GM19397 (cell line): Measurements from ENCODE around the gene RSPH6A.
A peak's percentile ranks its signal among the peaks of the same experiment; 100 is the strongest.

Experiments used
- ATAC-seq: cut with Tn5 transposase; IDR thresholded peaks from one replicate; pipeline ENCODE4 v1.9.1; 2021; ENCODE audit warnings: mild to moderate bottlenecking, moderate library complexity; ENCODE audit not compliant: unreplicated experiment

RSPH6A gene

GRCh38 chr19:45825917-45826893, 11.1 kb upstream of the RSPH6A start:
- ATAC-seq = no peak

- ATAC-seq = no peak
Measured at GRCh38 chr19:45825263-45825605, 10.1 kb upstream of the RSPH6A start.

- no peak for ATAC-seq
Measured at GRCh38 chr19:45824531-45825262, 9.6 kb upstream of the RSPH6A start.

- no peak for ATAC-seq
Measured at GRCh38 chr19:45824041-45824471, 8.9 kb upstream of the RSPH6A start.

- no peak for ATAC-seq
Measured at GRCh38 chr19:45823182-45823581, 8.1 kb upstream of the RSPH6A start.

GRCh38 chr19:45822716-45823115, 7.6 kb upstream of the RSPH6A start:
- no peak for ATAC-seq

GRCh38 chr19:45821570-45821969, 6.5 kb upstream of the RSPH6A start:
- no peak for ATAC-seq

- no peak for ATAC-seq
Measured at GRCh38 chr19:45821103-45821521, 6.0 kb upstream of the RSPH6A start.

GRCh38 chr19:45820413-45821102, 5.5 kb upstream of the RSPH6A start:
- no peak for ATAC-seq

- ATAC-seq = no peak
Measured at GRCh38 chr19:45819769-45820168, 4.7 kb upstream of the RSPH6A start.

GRCh38 chr19:45817725-45818301, 2.7 kb upstream of the RSPH6A start:
- ATAC-seq = no peak

- ATAC-seq = peak; percentile 73
Measured at GRCh38 chr19:45817010-45817724, 2.1 kb upstream of the RSPH6A start.

GRCh38 chr19:45816236-45817009, 1.3 kb upstream of the RSPH6A start:
- no peak for ATAC-seq

- ATAC-seq = no peak
Measured at GRCh38 chr19:45815481-45816216, 541 bp upstream of the RSPH6A start.

- no peak for ATAC-seq
Measured at GRCh38 chr19:45814166-45814780, 835 bp downstream of the RSPH6A start.

- ATAC-seq = no peak
Measured at GRCh38 chr19:45812297-45812696, 2.8 kb downstream of the RSPH6A start.

- no peak for ATAC-seq
Measured at GRCh38 chr19:45809643-45810159, 5.4 kb downstream of the RSPH6A start.

- no peak for ATAC-seq
Measured at GRCh38 chr19:45805719-45806118, 9.4 kb downstream of the RSPH6A start.

- ATAC-seq = no peak
Measured at GRCh38 chr19:45804959-45805230, 10.2 kb downstream of the RSPH6A start.
